Epithelial cell of proximal tubule (primary cell): ENCODE measurements around the gene FGD6. TPM values are rescaled to one million over a fixed set of nuclear protein-coding genes. Genes with fewer than 3 reads are reported as not detected.
"Not testable (repeated sequence)": the region's sequence is repeated elsewhere in the genome, so short reads cannot be mapped to it uniquely, and the experiment has no call there.

Experiments used
- DNase-seq: peaks from one replicate; pipeline ENCODE4 v3.0.0-alpha.2; 2011; ENCODE audit warnings: low read depth
- H3K4me3 ChIP-seq: 2 replicates; pipeline ENCODE4 v1.5.1; 2011; ENCODE audit warnings: low read depth, mild to moderate bottlenecking, low read length
- total RNA-seq: library from RNA; depleted of rRNA; stranded (reverse); fragments of >200 nt; gene quantifications from 2 replicates; pipeline ENCODE4 v1.2.3, GENCODE V29; 2015
- TF ChIP-seq, protein P1 (sequence below): conservative IDR thresholded peaks from 2 replicates; pipeline ENCODE4 v1.5.1; 2012; ENCODE audit warnings: low read depth, mild to moderate bottlenecking, low read length

FGD6 gene
- total RNA-seq, 1 donor from 2014 or later: 32.2 TPM

DNA sequence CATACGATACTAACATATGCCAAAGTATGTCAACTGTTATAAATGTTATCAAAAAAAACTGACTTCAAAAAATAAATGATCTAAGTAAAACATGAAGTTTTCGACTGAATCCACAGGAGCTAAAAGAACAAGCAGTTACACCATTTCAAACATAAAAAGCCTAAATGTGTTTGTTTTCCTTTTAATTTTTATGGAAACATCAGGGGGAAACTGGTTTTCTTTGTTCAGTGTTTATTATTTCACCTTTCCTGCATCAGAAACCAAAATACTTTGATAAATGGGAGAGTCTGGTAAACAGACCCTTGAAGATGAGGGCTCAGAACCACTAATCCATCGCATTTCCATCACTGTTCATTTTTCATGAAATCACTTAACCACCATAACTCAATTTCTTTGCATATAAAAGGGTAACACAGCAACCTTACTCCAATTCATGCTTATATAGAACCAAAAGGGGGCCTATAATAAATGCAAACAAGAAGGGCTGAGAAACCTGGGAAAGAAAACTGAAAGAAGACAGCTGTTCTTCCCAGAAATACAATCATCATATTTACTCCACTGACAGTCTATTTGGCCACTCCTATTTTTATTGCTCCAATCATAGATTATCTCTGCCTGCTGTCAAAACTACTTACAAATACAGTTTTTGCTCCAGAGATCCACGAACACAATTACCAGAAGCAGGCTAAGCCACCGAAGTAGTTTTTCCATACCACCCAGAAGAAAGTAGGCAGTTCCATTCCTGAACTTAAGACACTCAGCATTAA is 17.0 kb downstream of the FGD6 start:
- TF ChIP-seq, protein P1, sequence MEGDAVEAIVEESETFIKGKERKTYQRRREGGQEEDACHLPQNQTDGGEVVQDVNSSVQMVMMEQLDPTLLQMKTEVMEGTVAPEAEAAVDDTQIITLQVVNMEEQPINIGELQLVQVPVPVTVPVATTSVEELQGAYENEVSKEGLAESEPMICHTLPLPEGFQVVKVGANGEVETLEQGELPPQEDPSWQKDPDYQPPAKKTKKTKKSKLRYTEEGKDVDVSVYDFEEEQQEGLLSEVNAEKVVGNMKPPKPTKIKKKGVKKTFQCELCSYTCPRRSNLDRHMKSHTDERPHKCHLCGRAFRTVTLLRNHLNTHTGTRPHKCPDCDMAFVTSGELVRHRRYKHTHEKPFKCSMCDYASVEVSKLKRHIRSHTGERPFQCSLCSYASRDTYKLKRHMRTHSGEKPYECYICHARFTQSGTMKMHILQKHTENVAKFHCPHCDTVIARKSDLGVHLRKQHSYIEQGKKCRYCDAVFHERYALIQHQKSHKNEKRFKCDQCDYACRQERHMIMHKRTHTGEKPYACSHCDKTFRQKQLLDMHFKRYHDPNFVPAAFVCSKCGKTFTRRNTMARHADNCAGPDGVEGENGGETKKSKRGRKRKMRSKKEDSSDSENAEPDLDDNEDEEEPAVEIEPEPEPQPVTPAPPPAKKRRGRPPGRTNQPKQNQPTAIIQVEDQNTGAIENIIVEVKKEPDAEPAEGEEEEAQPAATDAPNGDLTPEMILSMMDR: no peak
- no peak for DNase-seq
- no peak overlapping the region for H3K4me3 ChIP-seq

DNA sequence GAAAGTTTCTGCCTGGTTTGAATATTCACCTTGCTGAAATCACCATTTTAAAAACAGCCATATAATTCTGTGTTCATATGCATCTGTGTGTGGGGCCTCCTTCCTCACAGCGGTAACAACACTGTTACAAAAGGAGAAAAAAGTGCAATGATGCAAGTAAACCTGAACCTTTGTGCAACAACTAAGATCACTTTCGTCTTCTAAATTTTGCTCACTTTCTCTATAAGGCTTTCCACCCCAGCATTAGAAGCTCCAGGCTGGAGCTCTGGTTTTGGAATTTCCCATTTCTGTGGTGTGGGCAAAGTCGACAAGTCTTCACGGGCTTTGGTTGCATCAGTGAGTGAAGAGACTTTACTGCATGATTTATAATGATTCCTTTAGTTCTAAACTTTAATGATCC is 18.4 kb downstream of the FGD6 start:
- no peak overlapping the region for H3K4me3 ChIP-seq
- TF ChIP-seq, protein P1: no peak
- no peak for DNase-seq

DNA sequence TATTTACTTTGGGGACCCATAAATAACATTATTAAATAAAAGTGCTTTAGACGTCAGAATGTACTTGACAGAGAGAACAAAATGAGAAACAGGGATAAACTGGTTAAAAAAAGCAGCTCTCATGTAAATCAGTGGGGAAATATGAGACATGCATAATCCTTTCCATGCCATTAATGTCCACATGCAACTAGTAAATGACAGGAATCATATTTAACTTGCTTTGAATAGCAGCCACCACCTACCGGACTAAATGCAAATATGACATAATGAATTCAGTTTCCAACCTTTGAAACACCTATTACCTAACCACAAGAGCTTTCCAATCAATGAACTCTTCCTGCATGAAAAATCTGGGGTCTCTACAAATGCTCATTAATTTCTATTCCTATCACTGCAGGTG is 19.6 kb downstream of the FGD6 start:
- TF ChIP-seq, protein P1: no peak
- H3K4me3 ChIP-seq: no peak overlapping the region
- no peak for DNase-seq

DNA sequence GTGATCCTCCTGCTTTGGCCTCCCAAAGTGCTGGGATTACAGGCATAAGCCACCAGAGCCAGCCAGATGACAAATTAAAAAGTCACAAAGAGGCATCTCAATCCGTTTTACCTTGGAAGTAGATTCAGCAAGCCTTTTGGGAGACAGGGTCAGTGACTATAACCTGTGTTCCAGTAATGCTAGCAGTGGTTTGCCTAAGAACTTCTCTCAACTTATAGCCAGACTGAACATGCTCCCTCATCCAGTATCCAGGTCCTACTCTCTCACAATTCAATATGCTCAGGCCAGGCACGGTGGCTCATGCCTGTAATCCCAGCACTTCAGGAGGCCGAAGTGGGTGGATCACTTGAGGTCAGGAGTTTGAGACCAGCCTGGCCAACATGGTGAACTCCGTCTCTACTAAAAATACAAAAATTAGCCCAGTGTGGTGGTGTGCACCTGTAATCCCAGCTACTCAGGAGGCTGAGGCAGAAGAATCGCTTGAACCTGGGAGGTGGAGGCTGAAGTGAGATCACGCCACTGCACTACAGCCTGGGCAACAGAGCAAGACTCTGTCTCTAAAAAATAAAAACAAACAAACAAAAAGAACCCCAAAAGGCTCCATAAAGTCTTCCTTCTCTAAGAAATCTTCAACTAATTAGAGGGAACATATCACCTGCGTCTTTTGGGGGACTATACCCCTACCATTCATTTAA is 20.2 kb downstream of the FGD6 start:
- not testable (repeated sequence) for H3K4me3 ChIP-seq, DNase-seq

DNA sequence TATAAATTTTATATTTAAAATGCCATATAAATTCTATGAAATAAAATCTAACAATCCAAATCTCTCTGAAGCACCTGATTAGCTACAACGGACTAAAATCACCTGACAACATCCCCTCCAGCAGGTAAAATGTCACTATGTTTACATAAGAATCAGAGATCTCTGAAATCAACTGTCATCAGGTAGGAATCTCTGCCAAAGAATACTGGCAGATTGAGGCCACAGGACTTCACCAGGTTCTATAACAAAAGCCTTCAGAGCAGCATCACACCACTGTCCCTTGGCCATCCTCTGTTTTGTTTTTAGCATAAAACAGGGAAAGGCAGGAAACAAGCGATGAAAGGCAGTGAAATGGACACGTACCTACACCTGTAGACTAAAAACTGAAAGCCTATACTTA is 22.1 kb downstream of the FGD6 start:
- H3K4me3 ChIP-seq: no peak overlapping the region
- DNase-seq: no peak
- TF ChIP-seq, protein P1: no peak

DNA sequence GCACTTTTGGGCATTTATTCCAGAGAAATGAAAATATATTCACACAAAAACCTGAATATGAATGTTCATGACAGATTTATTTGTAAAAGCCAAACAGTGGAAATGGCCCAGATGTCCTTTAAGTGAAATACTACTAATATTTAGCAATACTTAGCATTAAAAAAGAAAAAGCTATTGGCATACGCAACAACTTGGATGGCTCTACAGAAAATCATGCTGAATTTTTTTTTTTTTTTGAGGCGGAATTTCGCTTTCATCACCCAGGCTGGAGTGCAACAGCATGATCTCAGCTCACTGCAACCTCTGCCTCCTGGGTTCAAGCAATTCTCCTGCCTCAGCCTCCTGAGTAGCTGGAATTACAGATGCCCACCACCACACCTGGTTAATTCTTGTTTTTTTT is 24.1 kb downstream of the FGD6 start:
- H3K4me3 ChIP-seq: no peak overlapping the region
- TF ChIP-seq, protein P1: no peak
- no peak for DNase-seq

DNA sequence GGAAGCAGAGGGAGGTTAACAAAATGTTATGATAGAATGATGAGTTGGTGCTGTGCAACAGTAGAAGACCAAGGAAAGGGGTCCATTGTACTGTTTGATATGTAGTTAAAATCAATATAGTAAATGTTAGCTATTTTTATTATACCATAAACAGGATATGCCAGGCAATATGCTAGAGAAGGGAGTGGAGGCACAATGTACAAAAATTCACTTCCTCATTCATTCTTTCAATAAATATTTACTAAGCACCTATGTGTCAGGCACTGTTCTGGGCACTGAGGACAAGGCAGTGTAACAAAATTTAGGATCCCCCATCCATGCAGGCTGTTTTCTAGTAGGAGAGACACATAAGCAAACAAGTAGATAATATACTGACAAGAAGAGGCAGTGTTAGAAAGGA is 25.0 kb downstream of the FGD6 start:
- no peak overlapping the region for H3K4me3 ChIP-seq
- no peak for DNase-seq
- TF ChIP-seq, protein P1: no peak
